DOHH2 (cell line): ENCODE data around the gene TIMP1.

Experiments
- H3F3A ChIP-seq: fragments of 200-600 bp; sonication (generic), shearing (Covaris generic); 2 replicates; pipeline ENCODE4 v1.6.0; 2016; ENCODE audit warnings: antibody characterized with exemption, mild to moderate bottlenecking; ENCODE audit not compliant: control insufficient read depth, insufficient read depth
- H3K27ac ChIP-seq: fragments of 200-600 bp; sonication (generic); 2 replicates; pipeline ENCODE4 v1.5.1; 2014; ENCODE audit warnings: low read depth, mild to moderate bottlenecking, low read length, moderate library complexity
- H3K27me3 ChIP-seq: fragments of 200-600 bp; sonication (generic); 2 replicates; pipeline ENCODE4 v1.6.1; 2014; ENCODE audit warnings: mild to moderate bottlenecking, low read length, mixed read lengths; ENCODE audit not compliant: control insufficient read depth
- H3K36me3 ChIP-seq: fragments of 200-600 bp; sonication (generic); 2 replicates; pipeline ENCODE4 v1.6.1; 2014; ENCODE audit warnings: mild to moderate bottlenecking, low read length, moderate library complexity, mixed read lengths; ENCODE audit not compliant: control insufficient read depth
- H3K4me1 ChIP-seq: fragments of 200-600 bp; sonication (generic); 2 replicates; pipeline ENCODE4 v1.6.1; 2014; ENCODE audit warnings: mild to moderate bottlenecking, low read length, mixed read lengths; ENCODE audit not compliant: control insufficient read depth
- H3K4me2 ChIP-seq: fragments of 200-600 bp; sonication (generic); 2 replicates; pipeline ENCODE4 v1.6.0; 2014; ENCODE audit warnings: mild to moderate bottlenecking, low read length, moderate library complexity
- H3K4me3 ChIP-seq: fragments of 200-600 bp; sonication (generic); 2 replicates; pipeline ENCODE4 v1.5.1; 2014; ENCODE audit warnings: mild to moderate bottlenecking, low read length, mixed read lengths
- H3K79me2 ChIP-seq: fragments of 200-600 bp; sonication (generic); 2 replicates; pipeline ENCODE4 v1.6.1; 2014; ENCODE audit warnings: mild to moderate bottlenecking, low read length, mixed read lengths; ENCODE audit not compliant: control insufficient read depth
- H3K9me2 ChIP-seq: fragments of 200-600 bp; sonication (generic); replicated peaks from 2 replicates; pipeline ENCODE4 v1.6.1; 2014; ENCODE audit warnings: mild to moderate bottlenecking, low read length, mixed read lengths; ENCODE audit not compliant: control insufficient read depth
- H3K9me3 ChIP-seq: fragments of 200-600 bp; sonication (generic); 2 replicates; pipeline ENCODE4 v1.6.1; 2014; ENCODE audit warnings: antibody characterized with exemption, low read length, mixed read lengths; ENCODE audit not compliant: control insufficient read depth, insufficient read depth
- H4K20me1 ChIP-seq: fragments of 200-600 bp; sonication (generic); 2 replicates; pipeline ENCODE4 v1.6.0; 2014; ENCODE audit warnings: low read depth, mild to moderate bottlenecking, antibody characterized with exemption, low read length, moderate library complexity; ENCODE audit not compliant: control insufficient read depth, insufficient read depth
- EZH2phosphoT487 ChIP-seq: fragments of 200-600 bp; sonication (generic); IDR thresholded peaks from 2 replicates; pipeline ENCODE4 v1.6.1; 2017; ENCODE audit warnings: borderline replicate concordance, mild to moderate bottlenecking, antibody characterized with exemption, low read length, moderate library complexity, mixed read lengths
- TF ChIP-seq, protein P1 (sequence below): fragments of 200-600 bp; sonication (generic); IDR thresholded peaks from one replicate; pipeline ENCODE4 v1.5.1; 2014; ENCODE audit warnings: antibody characterized with exemption, mild to moderate bottlenecking, low read depth, low read length; ENCODE audit not compliant: poor library complexity, severe bottlenecking

The TIMP1 gene

DNA sequence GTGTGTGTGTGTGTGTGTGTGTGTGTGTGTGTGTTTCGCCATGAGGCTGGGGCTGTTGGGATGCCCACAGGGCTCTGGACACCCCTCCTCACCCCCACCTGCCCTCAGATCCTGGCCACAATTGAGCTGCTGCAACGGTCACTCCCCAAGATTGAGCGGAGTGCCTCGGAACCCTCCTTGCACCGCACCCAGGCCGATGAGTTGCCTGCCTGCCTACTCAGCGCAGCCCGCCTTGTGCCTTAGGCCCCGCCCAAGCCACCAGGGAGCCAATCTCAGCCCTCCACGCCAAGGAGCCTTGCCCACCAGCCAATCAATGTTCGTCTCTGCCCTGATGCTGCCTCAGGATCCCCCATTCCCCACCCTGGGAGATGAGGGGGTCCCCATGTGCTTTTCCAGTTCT, 11.0 kb upstream of the TIMP1 start:
- Histone ChIP-seq H3K27ac (no peak overlapping the region), H3K4me3 (no peak overlapping the region), H3K9me3 (no peaks in the 10 kb centered on the region), H3K4me2 (no peak overlapping the region), H3F3A (no peaks in the 10 kb centered on the region), H3K36me3 (peaks cover 36% of the 10 kb centered on the region), H3K9me2 (no peaks in the 10 kb centered on the region), H3K4me1 (no peaks in the 10 kb centered on the region), H3K27me3 (no peaks in the 10 kb centered on the region), H4K20me1 (no peaks in the 10 kb centered on the region), H3K79me2 (no peaks in the 10 kb centered on the region)
- TF ChIP-seq, protein P1, sequence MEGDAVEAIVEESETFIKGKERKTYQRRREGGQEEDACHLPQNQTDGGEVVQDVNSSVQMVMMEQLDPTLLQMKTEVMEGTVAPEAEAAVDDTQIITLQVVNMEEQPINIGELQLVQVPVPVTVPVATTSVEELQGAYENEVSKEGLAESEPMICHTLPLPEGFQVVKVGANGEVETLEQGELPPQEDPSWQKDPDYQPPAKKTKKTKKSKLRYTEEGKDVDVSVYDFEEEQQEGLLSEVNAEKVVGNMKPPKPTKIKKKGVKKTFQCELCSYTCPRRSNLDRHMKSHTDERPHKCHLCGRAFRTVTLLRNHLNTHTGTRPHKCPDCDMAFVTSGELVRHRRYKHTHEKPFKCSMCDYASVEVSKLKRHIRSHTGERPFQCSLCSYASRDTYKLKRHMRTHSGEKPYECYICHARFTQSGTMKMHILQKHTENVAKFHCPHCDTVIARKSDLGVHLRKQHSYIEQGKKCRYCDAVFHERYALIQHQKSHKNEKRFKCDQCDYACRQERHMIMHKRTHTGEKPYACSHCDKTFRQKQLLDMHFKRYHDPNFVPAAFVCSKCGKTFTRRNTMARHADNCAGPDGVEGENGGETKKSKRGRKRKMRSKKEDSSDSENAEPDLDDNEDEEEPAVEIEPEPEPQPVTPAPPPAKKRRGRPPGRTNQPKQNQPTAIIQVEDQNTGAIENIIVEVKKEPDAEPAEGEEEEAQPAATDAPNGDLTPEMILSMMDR: no peak
- TF ChIP-seq EZH2phosphoT487: no peak

DNA sequence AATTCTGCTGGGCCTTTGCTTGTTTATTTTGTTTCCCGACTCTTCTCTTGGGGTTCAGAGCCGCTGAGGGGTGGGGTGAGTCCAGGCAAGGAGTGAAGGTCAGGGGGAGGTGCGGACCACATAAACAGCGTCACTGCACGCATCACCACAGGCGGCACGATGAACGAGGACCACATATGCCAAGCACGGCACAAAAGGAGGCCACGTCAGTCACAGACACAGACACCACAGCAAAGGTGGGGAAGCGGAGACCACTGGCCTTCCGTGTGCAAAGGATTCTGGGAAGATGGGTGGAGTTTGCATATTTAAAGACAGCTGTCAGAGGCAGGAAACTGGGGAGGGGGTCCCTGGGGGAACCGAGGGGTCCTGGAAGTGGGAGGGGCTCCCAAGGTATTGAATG, 10.3 kb upstream of the TIMP1 start:
- Histone ChIP-seq H3K4me1 (no peaks in the 10 kb centered on the region), H3K4me3 (no peak overlapping the region), H4K20me1 (no peaks in the 10 kb centered on the region), H3K36me3 (peaks cover 32% of the 10 kb centered on the region), H3K79me2 (no peaks in the 10 kb centered on the region), H3F3A (no peaks in the 10 kb centered on the region), H3K9me2 (no peaks in the 10 kb centered on the region), H3K27me3 (no peaks in the 10 kb centered on the region), H3K27ac (no peak overlapping the region), H3K4me2 (no peak overlapping the region), H3K9me3 (no peaks in the 10 kb centered on the region)
- TF ChIP-seq, protein P1: no peak
- TF ChIP-seq EZH2phosphoT487: no peak

DNA sequence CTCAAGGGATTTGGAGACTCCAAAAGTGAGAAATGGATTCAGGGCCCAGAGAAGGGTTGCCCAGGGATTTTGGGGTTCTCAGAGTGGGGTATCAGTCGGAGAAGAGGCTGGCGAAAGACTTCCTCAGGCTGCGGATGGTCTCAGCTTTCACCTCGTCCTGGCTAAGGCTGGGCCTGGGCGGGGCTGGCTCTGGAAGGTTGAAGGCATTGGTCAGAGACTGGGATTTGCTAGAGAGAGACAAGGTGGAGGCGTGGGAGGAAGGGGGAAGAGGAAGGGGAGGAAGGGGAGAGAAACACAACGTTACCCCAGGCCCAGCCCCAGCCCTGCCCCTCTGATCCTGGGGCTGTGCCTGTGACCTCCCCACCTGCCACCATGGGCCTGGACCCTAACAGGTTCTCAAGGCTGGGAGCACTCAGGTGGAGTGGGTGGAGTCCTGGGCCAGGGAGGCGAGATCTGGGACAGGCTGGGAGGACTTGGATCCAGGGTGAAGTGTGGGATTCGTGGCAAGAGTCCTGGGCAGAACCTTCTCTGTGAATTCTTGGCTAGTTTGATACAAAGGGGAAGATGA, 9.4 kb upstream of the TIMP1 start:
- H3K9me3 ChIP-seq: no peaks in the 10 kb centered on the region
- no peak overlapping the region for H3K4me2 ChIP-seq
- peaks cover 24% of the 10 kb centered on the region for H3K36me3 ChIP-seq
- no peaks in the 10 kb centered on the region for H3K79me2 ChIP-seq
- H3K9me2 ChIP-seq: no peaks in the 10 kb centered on the region
- no peak for TF ChIP-seq EZH2phosphoT487
- TF ChIP-seq, protein P1: no peak
- H3F3A ChIP-seq: no peaks in the 10 kb centered on the region
- no peak overlapping the region for H3K4me3 ChIP-seq
- H4K20me1 ChIP-seq: no peaks in the 10 kb centered on the region
- no peaks in the 10 kb centered on the region for H3K4me1 ChIP-seq
- H3K27ac ChIP-seq: no peak overlapping the region
- H3K27me3 ChIP-seq: no peaks in the 10 kb centered on the region
